HepG2 (cell line): Measurements from ENCODE around the gene CALD1. TPM values are rescaled to one million over a fixed set of nuclear protein-coding genes. Genes with fewer than 3 reads are reported as not detected.

ENCODE experiments used
- ATAC-seq: fragments of 200-7000 bp; cut with Tn5 transposase; 3 replicates; pipeline ENCODE4 v1.9.1; 2020; ENCODE audit warnings: mild to moderate bottlenecking, moderate library complexity
- BruUV-seq: library from RNA; stranded (reverse); fragments of 400-500 nt; replicated peaks from 2 replicates; lab custom pipeline; 2021; lab: Mats Ljungman, UMichigan
- CTCF ChIA-PET: fragments of 300-600 bp; formaldehyde crosslinking; extraction: SDS; loops from one replicate; lab custom pipeline; 2021; ENCODE audit warnings: low total read pairs, inconsistent platforms, low intra/inter-chr PET ratio; lab: Yijun Ruan, JAX
- POLR2A ChIA-PET: fragments of 350-600 bp; sonication (Branson Sonifier 250); formaldehyde crosslinking; loops from one replicate; lab custom pipeline; 2020; ENCODE audit warnings: antibody characterized with exemption, inconsistent platforms; lab: Yijun Ruan, JAX
- DNase-seq: peaks from one replicate; pipeline ENCODE4 v3.0.0-alpha.2; 2015; ENCODE audit warnings: low spot score
- FAIRE-seq: peaks from 3 replicates; lab custom pipeline; 2011; peaks lifted over from hg19 to GRCh38; lab: Jason Lieb, UNC
- H2AFZ ChIP-seq: one replicate; pipeline ENCODE4 v1.6.1; 2011; ENCODE audit warnings: low read length, inconsistent platforms
- H3K27ac ChIP-seq: fragments of 300-600 bp; 3 replicates; pipeline ENCODE4 v1.8.0; 2011; ENCODE audit warnings: mixed run types, mild to moderate bottlenecking, mixed read lengths, low read length, inconsistent platforms; ENCODE audit not compliant: insufficient read depth; ENCODE audit errors: extremely low read length
- H3K27me3 ChIP-seq, 2 experiments: fragments of 200-600 bp in 1 of 2; 2 replicates in 1 of 2; 3 replicates in 1 of 2; pipeline versions ENCODE4 v1.6.0 to v1.8.0; 2011; ENCODE audit warnings: low read length in 2 of 2, mild to moderate bottlenecking in 2 of 2, moderate library complexity in 2 of 2, inconsistent platforms in 1 of 2; ENCODE audit not compliant: insufficient read depth in 2 of 2, control insufficient read depth in 1 of 2
- H3K36me3 ChIP-seq, 2 experiments: fragments of 200-600 bp in 1 of 2; replicated peaks in 1 of 2; 2 replicates in 1 of 2; 3 replicates in 1 of 2; pipeline versions ENCODE4 v1.5.1 to v1.8.0; 2011; ENCODE audit warnings: low read length in 2 of 2, inconsistent platforms in 1 of 2; ENCODE audit not compliant: insufficient read depth in 2 of 2, control insufficient read depth in 1 of 2
- H3K4me1 ChIP-seq: 2 replicates; pipeline ENCODE4 v1.5.1; 2012; ENCODE audit warnings: low read length, inconsistent platforms; ENCODE audit not compliant: insufficient read depth
- H3K4me2 ChIP-seq: 2 replicates; pipeline ENCODE4 v1.6.0; 2011; ENCODE audit warnings: low read depth, low read length, inconsistent platforms
- H3K4me3 ChIP-seq, 3 experiments: fragments of 200-600 bp in 1 of 3; sonication (generic), shearing (Covaris generic) in 1 of 3; replicated peaks in 1 of 3; 2 replicates each; pipeline ENCODE4 v1.5.1; 2011 to 2016; ENCODE audit warnings: low read length in 3 of 3, inconsistent platforms in 2 of 3, low read depth in 2 of 3, mild to moderate bottlenecking in 2 of 3, control low read depth in 1 of 3, mixed read lengths in 1 of 3; ENCODE audit not compliant: insufficient read depth in 1 of 3
- H3K79me2 ChIP-seq: one replicate; pipeline ENCODE4 v1.6.1; 2011; ENCODE audit warnings: low read length, inconsistent platforms; ENCODE audit not compliant: insufficient read depth
- H3K9ac ChIP-seq: 2 replicates; pipeline ENCODE4 v1.6.0; 2011; ENCODE audit warnings: mild to moderate bottlenecking, low read depth, low read length, inconsistent platforms; ENCODE audit not compliant: insufficient read depth
- H3K9me3 ChIP-seq: 2 replicates; pipeline ENCODE4 v1.5.1; 2012; ENCODE audit warnings: mild to moderate bottlenecking, low read length
- H4K20me1 ChIP-seq: 2 replicates; pipeline ENCODE4 v1.6.0; 2011; ENCODE audit warnings: inconsistent platforms, mild to moderate bottlenecking, low read length, moderate library complexity; ENCODE audit not compliant: insufficient read depth
- FIP1L1 ChIP-seq: fragments of 200-400 bp; formaldehyde crosslinking; IDR thresholded peaks from 2 replicates; pipeline ENCODE4 v1.6.1; 2018; ENCODE audit warnings: low read depth, mild to moderate bottlenecking, low read length, moderate library complexity, borderline replicate concordance; ENCODE audit not compliant: insufficient read depth
- GABPB1 ChIP-seq: IDR thresholded peaks from 2 replicates; pipeline ENCODE4 v1.6.1; 2016; ENCODE audit warnings: mild to moderate bottlenecking, missing genetic modification reagents, moderate library complexity, missing compliant biosample characterization
- GFI1 ChIP-seq: sonication (generic); formaldehyde crosslinking; IDR thresholded peaks from 2 replicates; pipeline ENCODE4 v1.5.0; 2020; ENCODE audit warnings: missing genetic modification reagents, mild to moderate bottlenecking, borderline replicate concordance
- IKZF4 ChIP-seq: sonication (generic); formaldehyde crosslinking; IDR thresholded peaks from 2 replicates; pipeline ENCODE4 v1.5.1; 2020; ENCODE audit warnings: borderline replicate concordance, mild to moderate bottlenecking, low read depth, missing genetic modification reagents; ENCODE audit errors: not compliant biosample characterization
- KAT7 ChIP-seq: IDR thresholded peaks from 2 replicates; pipeline ENCODE4 v1.6.1; 2018; ENCODE audit warnings: borderline replicate concordance, missing compliant biosample characterization
- KLF16 ChIP-seq, 2 experiments: sonication (generic) in 1 of 2; formaldehyde crosslinking in 1 of 2; IDR thresholded peaks; 2 replicates each; pipeline versions ENCODE4 v1.6.1 to v1.8.0; 2016 to 2023; ENCODE audit warnings: missing genetic modification reagents in 2 of 2, missing compliant biosample characterization in 1 of 2
- MBD4 ChIP-seq: IDR thresholded peaks from 2 replicates; pipeline ENCODE4 v1.6.1; 2012; ENCODE audit warnings: low read length, inconsistent platforms, borderline replicate concordance
- POLR2G ChIP-seq: fragments of 200-400 bp; formaldehyde crosslinking; IDR thresholded peaks from 2 replicates; pipeline ENCODE4 v1.6.1; 2018; ENCODE audit warnings: mild to moderate bottlenecking, low read depth, low read length, moderate library complexity
- RCOR2 ChIP-seq: IDR thresholded peaks from 2 replicates; pipeline ENCODE4 v1.6.1; 2016; ENCODE audit warnings: missing biosample characterization, missing genetic modification reagents
- ZNF362 ChIP-seq: sonication (generic); formaldehyde crosslinking; IDR thresholded peaks from 2 replicates; pipeline ENCODE4 v1.4.0; 2020; ENCODE audit warnings: missing genetic modification reagents, mild to moderate bottlenecking, borderline replicate concordance
- ZNF652 ChIP-seq: IDR thresholded peaks from 2 replicates; pipeline ENCODE4 v1.6.1; 2016; ENCODE audit warnings: low read depth, borderline replicate concordance
- WGBS: methylation state at CpG from one replicate; pipeline ENCODE4 v1.1.6; 2017; ENCODE audit warnings: low lambda C conversion rate; 5-methylcytosine and 5-hydroxymethylcytosine counted together
- in situ Hi-C: cut with HindIII; loops from 2 replicates; pipeline ENCODE4 v1.10.0; 2017; ENCODE audit warnings: low pct_unique_long_range_greater_than_20kb; ENCODE audit not compliant: extremely low pct_ligation_motif_present
- intact Hi-C: fragments of 100-400 bp; cut with micrococcal nuclease; formaldehyde crosslinking; loops from one replicate; pipeline ENCODE4 v1.10.0; 2022; ENCODE audit not compliant: unreplicated experiment
- polyA plus RNA-seq, 8 experiments: library from polyadenylated mRNA; depleted of rRNA in 3 of 8; stranded (reverse) in 7 of 8; unstranded in 1 of 8; fragments of >200 nt; fragmentation: Illumina TruSeq in 4 of 8; extraction: Trizol in 4 of 8; gene quantifications; 2 replicates each; pipeline versions ENCODE4 v1.2.1 to v1.2.3, GENCODE V29; 2011 to 2016; ENCODE audit warnings: low read depth in 4 of 8, missing spikeins in 1 of 8, mixed read lengths in 1 of 8; ENCODE audit not compliant: insufficient read depth in 1 of 8
- total RNA-seq, 5 experiments: library from RNA; depleted of rRNA; stranded (reverse); fragments of >200 nt; fragmentation: Illumina TruSeq; extraction: Trizol; gene quantifications; 2 replicates each; pipeline ENCODE4 v1.2.3, GENCODE V29; 2016; ENCODE audit warnings: low read depth in 1 of 5
- TF ChIP-seq, protein P1 (sequence below), 2 experiments: sonication (generic) in 1 of 2; formaldehyde crosslinking in 1 of 2; IDR thresholded peaks; 2 replicates each; pipeline versions ENCODE4 v1.5.1 to v1.6.1; 2011 to 2020; ENCODE audit warnings: borderline replicate concordance in 1 of 2, low read depth in 1 of 2, low read length in 1 of 2, mild to moderate bottlenecking in 1 of 2, missing genetic modification reagents in 1 of 2, moderate library complexity in 1 of 2
- TF ChIP-seq, protein P2 (sequence below): sonication (generic); formaldehyde crosslinking; IDR thresholded peaks from 2 replicates; pipeline ENCODE4 v1.5.1; 2020; ENCODE audit warnings: missing genetic modification reagents, mild to moderate bottlenecking, borderline replicate concordance

The CALD1 gene
- total and polyA plus RNA-seq, 2 of the 13 experiments (the other 11 are each of a cell fraction or from before 2014, with no cell fraction given): 53.0 to 112 TPM

GRCh38 chr7:134939136-134939535 is 159.7 kb downstream of the CALD1 start:
- Histone ChIP-seq H3K9me3 (no peaks in the 10 kb centered on the region), H4K20me1 (no peaks in the 10 kb centered on the region), H3K9ac (no peak overlapping the region), H3K79me2 (no peaks in the 10 kb centered on the region), H3K27me3 (no peaks in the 10 kb centered on the region), H2AFZ (no peak overlapping the region), H3K4me1 (peaks cover 37% of the 10 kb centered on the region), H3K4me2 (no peak overlapping the region), H3K4me3 (no peak overlapping the region), H3K36me3 (peaks cover 12 to 36% of the 10 kb centered on the region in 2 experiments; a peak in 4 of 5 replicates), H3K27ac (no peak overlapping the region)
- DNase-seq (no peak), ATAC-seq (no peak), FAIRE-seq (no peak)
- intact Hi-C loops: no loop called here
- no TSS peak for BruUV-seq
- TF ChIP-seq POLR2G (0 out of 2 replicates have a peak, but pooled peaks have one; percentile 23), FIP1L1 (no peak)
- ChIA-PET POLR2A (no interaction called here), CTCF (no interaction called here)
- 95% methylated on average over 4 of the region's 4 CpGs for WGBS
- in situ Hi-C loops: no loop called here

GRCh38 chr7:134940729-134941128 is 161.3 kb downstream of the CALD1 start:
- DNase-seq (no peak), FAIRE-seq (no peak), ATAC-seq (no peak)
- H3K27me3 ChIP-seq: no peaks in the 10 kb centered on the region
- H3K9me3 ChIP-seq: no peaks in the 10 kb centered on the region
- H2AFZ ChIP-seq: no peak overlapping the region
- ChIA-PET CTCF (no interaction called here), POLR2A (no interaction called here)
- H3K79me2 ChIP-seq: no peaks in the 10 kb centered on the region
- in situ Hi-C loops: no loop called here
- no TSS peak for BruUV-seq
- no peak overlapping the region for H3K27ac ChIP-seq
- H3K4me1 ChIP-seq: peaks cover 49% of the 10 kb centered on the region
- TF ChIP-seq ZNF362 (CRISPR knock-in tag) (no peak), KLF16 (CRISPR knock-in tag; IDR thresholded peaks at IDR 0.05) (no peak), GFI1 (no peak), GABPB1 (no peak), KAT7 (no peak), MBD4 (no peak), RCOR2 (CRISPR knock-in tag) (no peak), IKZF4 (CRISPR knock-in tag) (no peak), ZNF652 (CRISPR knock-in tag) (no peak)
- TF ChIP-seq, protein P1, sequence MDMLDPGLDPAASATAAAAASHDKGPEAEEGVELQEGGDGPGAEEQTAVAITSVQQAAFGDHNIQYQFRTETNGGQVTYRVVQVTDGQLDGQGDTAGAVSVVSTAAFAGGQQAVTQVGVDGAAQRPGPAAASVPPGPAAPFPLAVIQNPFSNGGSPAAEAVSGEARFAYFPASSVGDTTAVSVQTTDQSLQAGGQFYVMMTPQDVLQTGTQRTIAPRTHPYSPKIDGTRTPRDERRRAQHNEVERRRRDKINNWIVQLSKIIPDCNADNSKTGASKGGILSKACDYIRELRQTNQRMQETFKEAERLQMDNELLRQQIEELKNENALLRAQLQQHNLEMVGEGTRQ (IDR thresholded peaks at IDR 0.05; ENCODE audit: low read depth, low read length): no peak
- TF ChIP-seq, protein P1 (CRISPR knock-in tag; IDR thresholded peaks at IDR 0.05; ENCODE audit: borderline replicate concordance): no peak
- TF ChIP-seq, protein P2, sequence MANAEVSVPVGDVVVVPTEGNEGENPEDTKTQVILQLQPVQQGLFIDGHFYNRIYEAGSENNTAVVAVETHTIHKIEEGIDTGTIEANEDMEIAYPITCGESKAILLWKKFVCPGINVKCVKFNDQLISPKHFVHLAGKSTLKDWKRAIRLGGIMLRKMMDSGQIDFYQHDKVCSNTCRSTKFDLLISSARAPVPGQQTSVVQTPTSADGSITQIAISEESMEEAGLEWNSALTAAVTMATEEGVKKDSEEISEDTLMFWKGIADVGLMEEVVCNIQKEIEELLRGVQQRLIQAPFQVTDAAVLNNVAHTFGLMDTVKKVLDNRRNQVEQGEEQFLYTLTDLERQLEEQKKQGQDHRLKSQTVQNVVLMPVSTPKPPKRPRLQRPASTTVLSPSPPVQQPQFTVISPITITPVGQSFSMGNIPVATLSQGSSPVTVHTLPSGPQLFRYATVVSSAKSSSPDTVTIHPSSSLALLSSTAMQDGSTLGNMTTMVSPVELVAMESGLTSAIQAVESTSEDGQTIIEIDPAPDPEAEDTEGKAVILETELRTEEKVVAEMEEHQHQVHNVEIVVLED (CRISPR knock-in tag): no peak
- intact Hi-C loops: loop anchor here (5.0 to 10.0 kb wide), 4 partner anchors 48 to 216 kb away; no protein-coding TSS in a partner anchor
- no peak overlapping the region for H3K9ac ChIP-seq
- H3K36me3 ChIP-seq: peaks cover 8 to 27% of the 10 kb centered on the region in 2 experiments; a peak in 4 of 5 replicates
- no peak overlapping the region for H3K4me2 ChIP-seq
- no peak overlapping the region for H3K4me3 ChIP-seq
- no peaks in the 10 kb centered on the region for H4K20me1 ChIP-seq
